ENCODE results near the gene SULT4A1. TPM values are rescaled to one million over a fixed set of nuclear protein-coding genes. Genes with fewer than 3 reads are reported as not detected.

SULT4A1 gene
- total and polyA plus RNA-seq, 2 of the 8 experiments (the other 6 are each of a cell fraction or from before 2014, with no cell fraction given): 9.1 to 11.8 TPM

GRCh38 chr22:43854786-43855271, 7.5 kb downstream of the SULT4A1 start:
- 94% methylated on average over 13 of the region's 13 CpGs; no CpG with 5 or more reads in 1 of the 2 experiments for WGBS, 2 experiments (ENCODE audit: extremely low coverage in 1 of 2, insufficient coverage in 1 of 2, insufficient read length in 1 of 2, insufficient replicate concordance in 2 of 2, low coverage in 1 of 2, low lambda C conversion rate in 2 of 2, missing lambda C conversion rate in 1 of 2)
- no peak overlapping the region for H2BK12ac ChIP-seq (ENCODE audit: low read depth, low read length)
- no peaks in the 10 kb centered on the region; a peak in 1 of 8 replicates for H3K36me3 ChIP-seq (ENCODE audit: control insufficient read depth in 2 of 4, insufficient read depth in 4 of 4, low read length in 3 of 4)
- no peak overlapping the region for H3K23ac ChIP-seq (ENCODE audit: insufficient read length)
- H3K4ac ChIP-seq (replicated peaks; ENCODE audit: insufficient read length, low read depth, low read length): no peak overlapping the region
- H2AFZ ChIP-seq (ENCODE audit: low read length): no peak overlapping the region
- no peak overlapping the region for H3K4me3 ChIP-seq (ENCODE audit: extremely low read depth in 1 of 4, insufficient read depth in 2 of 4, low read depth in 3 of 4, low read length in 4 of 4)
- H3K79me1 ChIP-seq (ENCODE audit: low read depth, low read length): peaks cover 37% of the 10 kb centered on the region
- DNase-seq (ENCODE audit: low read depth in 1 of 2, low spot score in 2 of 2) (no peak), FAIRE-seq (no peak)
- peaks cover 4% of the 10 kb centered on the region; the same call in 1 of the 2 replicates for H3K23me2 ChIP-seq (ENCODE audit: low read depth, low read length)
- peaks cover 0 to 10% (median 5%) of the 10 kb centered on the region in 4 experiments for H3K4me1 ChIP-seq (replicated peaks in 1 of 4; ENCODE audit: control insufficient read depth in 3 of 4, insufficient read depth in 4 of 4, low read length in 3 of 4)
- H4K5ac ChIP-seq (ENCODE audit: insufficient read length, low read depth, low read length): no peak overlapping the region
- H2BK120ac ChIP-seq (replicated peaks; ENCODE audit: low read depth, low read length): no peak overlapping the region
- peaks cover 3 to 9% of the 10 kb centered on the region in 2 experiments for H4K20me1 ChIP-seq (replicated peaks in 1 of 2; ENCODE audit: control insufficient read depth in 1 of 2, insufficient read depth in 2 of 2, low read length in 2 of 2)
- no peak overlapping the region; the same call in 1 of the 2 replicates for H3K18ac ChIP-seq (ENCODE audit: extremely low read depth, low read length)
- no peak overlapping the region for H4K8ac ChIP-seq (ENCODE audit: extremely low read depth, insufficient read depth, low read length)
- ChIA-PET CTCF (ENCODE audit: partially characterized antibody) (interaction anchor here (0.7 to 1.4 kb wide), 3 partner anchors 28 to 31 kb away, joined by 3 to 10 read pairs (median 3); no protein-coding TSS in a partner anchor), POLR2A (ENCODE audit: partially characterized antibody) (interaction anchor here (1.3 to 1.6 kb wide), 2 partner anchors 20 to 32 kb away, joined by 3 to 4 read pairs; no protein-coding TSS in a partner anchor)
- no peak overlapping the region for H3K4me2 ChIP-seq (ENCODE audit: insufficient read depth in 1 of 2, low read depth in 2 of 2, low read length in 2 of 2)
- no peak overlapping the region; the same call in none of the 2 replicates for H2BK5ac ChIP-seq (ENCODE audit: low read depth, low read length)
- no peak overlapping the region for H3K14ac ChIP-seq (ENCODE audit: insufficient read length)
- no peak overlapping the region for H2BK20ac ChIP-seq (ENCODE audit: low read length)
- H3K9me3 ChIP-seq (ENCODE audit: insufficient read depth in 2 of 2, low read depth in 1 of 2, low read length in 1 of 2): peaks cover 0 to 8% of the 10 kb centered on the region in 2 experiments; a peak in 1 of 4 replicates
- H3K27me3 ChIP-seq (replicated peaks in 1 of 4; ENCODE audit: control insufficient read depth in 3 of 4, extremely low read depth in 1 of 4, insufficient read depth in 3 of 4, low read length in 3 of 4): no peaks in the 10 kb centered on the region
- no peak overlapping the region for H3K56ac ChIP-seq (replicated peaks; ENCODE audit: insufficient read length, low read depth, low read length)
- no peak overlapping the region for H2BK15ac ChIP-seq (ENCODE audit: low read length)
- H4K91ac ChIP-seq (replicated peaks; ENCODE audit: insufficient read length, low read length): no peak overlapping the region
- H2AK5ac ChIP-seq (ENCODE audit: low read depth, low read length): no peak overlapping the region
- H3K79me2 ChIP-seq (ENCODE audit: control insufficient read depth in 1 of 2, insufficient read depth in 2 of 2, low read length in 2 of 2): peaks cover 0 to 78% of the 10 kb centered on the region in 2 experiments; a peak in 2 of 4 replicates
- H3K27ac ChIP-seq (ENCODE audit: low read depth, low read length): no peak overlapping the region
- no peak overlapping the region for H3K9ac ChIP-seq (replicated peaks in 1 of 4; ENCODE audit: extremely low read depth in 1 of 4, low read depth in 3 of 4, low read length in 3 of 4)
- no peak for TF ChIP-seq SIX5 (IDR thresholded peaks at IDR 0.05; ENCODE audit: low read depth, low read length)
- no peak for TF ChIP-seq MAX (IDR thresholded peaks at IDR 0.05)
- no peak for TF ChIP-seq SIRT6 (IDR thresholded peaks at IDR 0.05; ENCODE audit: low read length)
- no peak for TF ChIP-seq CBX8 (IDR thresholded peaks at IDR 0.05; ENCODE audit: borderline replicate concordance, low read depth, low read length)
- no peak for TF ChIP-seq GTF2F1 (IDR thresholded peaks at IDR 0.05; ENCODE audit: borderline replicate concordance, low read depth, low read length)
- no peak for TF ChIP-seq GABPA (IDR thresholded peaks at IDR 0.05; ENCODE audit: borderline replicate concordance, insufficient read depth, low read length)
- no peak for TF ChIP-seq RFX5 (IDR thresholded peaks at IDR 0.05; ENCODE audit: borderline replicate concordance, low read depth, low read length)
- TF ChIP-seq, protein P1, sequence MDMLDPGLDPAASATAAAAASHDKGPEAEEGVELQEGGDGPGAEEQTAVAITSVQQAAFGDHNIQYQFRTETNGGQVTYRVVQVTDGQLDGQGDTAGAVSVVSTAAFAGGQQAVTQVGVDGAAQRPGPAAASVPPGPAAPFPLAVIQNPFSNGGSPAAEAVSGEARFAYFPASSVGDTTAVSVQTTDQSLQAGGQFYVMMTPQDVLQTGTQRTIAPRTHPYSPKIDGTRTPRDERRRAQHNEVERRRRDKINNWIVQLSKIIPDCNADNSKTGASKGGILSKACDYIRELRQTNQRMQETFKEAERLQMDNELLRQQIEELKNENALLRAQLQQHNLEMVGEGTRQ (IDR thresholded peaks at IDR 0.05; ENCODE audit: low read length): no peak
- no peak for TF ChIP-seq TAF1 (IDR thresholded peaks at IDR 0.05; ENCODE audit: low read depth, low read length)
- no peak for TF ChIP-seq ATF2 (IDR thresholded peaks at IDR 0.05; ENCODE audit: low read length)
